ENCODE results near the gene CAMK2B. TPM values are rescaled to one million over a fixed set of nuclear protein-coding genes. Genes with fewer than 3 reads are reported as not detected.

Gene CAMK2B
- total RNA-seq, 1 donor from 2014 or later, result 98.0 TPM

- H3K9me3 ChIP-seq (replicated peaks), result no peaks in the 10 kb centered on the region
- no peaks in the 10 kb centered on the region for H3K4me1 ChIP-seq
- intact Hi-C loops (cut with micrococcal nuclease), result no loop called here
- H3K27me3 ChIP-seq (ENCODE audit: low read depth), result peaks cover 15% of the 10 kb centered on the region
- H3K4me3 ChIP-seq, result no peak overlapping the region
- DNase-seq, result no peak
- peaks cover 5% of the 10 kb centered on the region for H3K36me3 ChIP-seq
- H3K27ac ChIP-seq (replicated peaks), result no peak overlapping the region
- no peak for TF ChIP-seq CTCF (IDR thresholded peaks at IDR 0.05; ENCODE audit: borderline replicate concordance)
These were observed 104.9 kb downstream of the CAMK2B start for GRCh38 chr7:44220358-44221112.

- no peak for TF ChIP-seq CTCF (IDR thresholded peaks at IDR 0.05; ENCODE audit: borderline replicate concordance)
- Histone ChIP-seq H3K4me1 (no peaks in the 10 kb centered on the region), H3K36me3 (peaks cover 5% of the 10 kb centered on the region), H3K4me3 (no peak overlapping the region), H3K27ac (replicated peaks) (no peak overlapping the region), H3K27me3 (ENCODE audit: low read depth) (peaks cover 10% of the 10 kb centered on the region), H3K9me3 (replicated peaks) (no peaks in the 10 kb centered on the region)
- intact Hi-C loops (cut with micrococcal nuclease), result no loop called here
- peak; percentile 9 for DNase-seq
These were observed 105.4 kb downstream of the CAMK2B start for GRCh38 chr7:44220046-44220357.

GRCh38 chr7:44219371-44220045 lies 105.9 kb downstream of the CAMK2B start:
- H3K27me3 ChIP-seq (ENCODE audit: low read depth), result peaks cover 5% of the 10 kb centered on the region
- H3K27ac ChIP-seq (replicated peaks), result no peak overlapping the region
- peak; percentile 11 for DNase-seq
- no peak for TF ChIP-seq CTCF (IDR thresholded peaks at IDR 0.05; ENCODE audit: borderline replicate concordance)
- intact Hi-C loops (cut with micrococcal nuclease), result no loop called here
- H3K4me1 ChIP-seq, result no peaks in the 10 kb centered on the region
- H3K9me3 ChIP-seq (replicated peaks), result no peaks in the 10 kb centered on the region
- no peak overlapping the region for H3K4me3 ChIP-seq
- peaks cover 5% of the 10 kb centered on the region for H3K36me3 ChIP-seq

- TF ChIP-seq CTCF (IDR thresholded peaks at IDR 0.05; ENCODE audit: borderline replicate concordance), result no peak
- no peak overlapping the region for H3K4me3 ChIP-seq
- intact Hi-C loops (cut with micrococcal nuclease), result no loop called here
- no peaks in the 10 kb centered on the region for H3K4me1 ChIP-seq
- DNase-seq, result peak; percentile 7
- no peaks in the 10 kb centered on the region for H3K9me3 ChIP-seq (replicated peaks)
- peaks cover 5% of the 10 kb centered on the region for H3K27me3 ChIP-seq (ENCODE audit: low read depth)
- H3K36me3 ChIP-seq, result peaks cover 5% of the 10 kb centered on the region
- no peak overlapping the region for H3K27ac ChIP-seq (replicated peaks)
These were observed 106.8 kb downstream of the CAMK2B start for GRCh38 chr7:44218418-44219201.

- Histone ChIP-seq H3K27ac (replicated peaks) (no peak overlapping the region), H3K4me3 (no peak overlapping the region), H3K4me1 (no peaks in the 10 kb centered on the region), H3K27me3 (ENCODE audit: low read depth) (peaks cover 5% of the 10 kb centered on the region), H3K36me3 (peaks cover 12% of the 10 kb centered on the region), H3K9me3 (replicated peaks) (no peaks in the 10 kb centered on the region)
- intact Hi-C loops (cut with micrococcal nuclease), result no loop called here
- DNase-seq, result peak; percentile 11
- TF ChIP-seq CTCF (IDR thresholded peaks at IDR 0.05; ENCODE audit: borderline replicate concordance), result no peak
These were observed 107.5 kb downstream of the CAMK2B start for GRCh38 chr7:44217852-44218402.

Measured in left ventricle myocardium inferior (tissue), 1 donor.